Type B pancreatic cell (in vitro differentiated cells): ENCODE measurements around the gene UFC1. TPM values are rescaled to one million over a fixed set of nuclear protein-coding genes. Genes with fewer than 3 reads are reported as not detected.
"Not testable (repeated sequence)": the region's sequence is repeated elsewhere in the genome, so short reads cannot be mapped to it uniquely, and the experiment has no call there.

Source experiments
- DNase-seq: peaks from one replicate; pipeline ENCODE4 v3.0.0; 2021; ENCODE audit warnings: mixed read lengths; ENCODE audit not compliant: unreplicated experiment; ENCODE audit errors: extremely low spot score
- H3K27ac Mint-ChIP-seq: 2 replicates; pipeline ENCODE4 v1.8.0; 2021; ENCODE audit warnings: mild to moderate bottlenecking, mixed read lengths
- H3K27me3 Mint-ChIP-seq: 2 replicates; pipeline ENCODE4 v1.8.0; 2021; ENCODE audit warnings: mixed read lengths
- H3K36me3 Mint-ChIP-seq: 2 replicates; pipeline ENCODE4 v1.8.0; 2021; ENCODE audit warnings: mixed read lengths
- H3K4me1 Mint-ChIP-seq: one replicate; pipeline ENCODE4 v1.8.0; 2021; ENCODE audit warnings: mixed read lengths; ENCODE audit not compliant: unreplicated experiment
- H3K4me3 Mint-ChIP-seq: 2 replicates; pipeline ENCODE4 v1.8.0; 2021; ENCODE audit warnings: mild to moderate bottlenecking, mixed read lengths
- H3K9me3 Mint-ChIP-seq: 2 replicates; pipeline ENCODE4 v1.8.0; 2021; ENCODE audit warnings: mixed read lengths
- CTCF ChIP-seq: fragments of 200-600 bp; sonication (generic); conservative IDR thresholded peaks from 2 replicates; pipeline ENCODE4 v1.5.0; 2021; ENCODE audit warnings: antibody characterized with exemption, mild to moderate bottlenecking
- total RNA-seq: library from RNA; stranded (reverse); gene quantifications from 2 replicates; pipeline ENCODE4 v1.2.1, GENCODE V29; 2021; ENCODE audit warnings: low replicate concordance

The UFC1 gene
- total RNA-seq, 1 donor from 2014 or later, result 90.3 TPM

GRCh38 chr1:161114556-161114955, 39.2 kb upstream of the UFC1 start:
- no peak for TF ChIP-seq CTCF

DNA sequence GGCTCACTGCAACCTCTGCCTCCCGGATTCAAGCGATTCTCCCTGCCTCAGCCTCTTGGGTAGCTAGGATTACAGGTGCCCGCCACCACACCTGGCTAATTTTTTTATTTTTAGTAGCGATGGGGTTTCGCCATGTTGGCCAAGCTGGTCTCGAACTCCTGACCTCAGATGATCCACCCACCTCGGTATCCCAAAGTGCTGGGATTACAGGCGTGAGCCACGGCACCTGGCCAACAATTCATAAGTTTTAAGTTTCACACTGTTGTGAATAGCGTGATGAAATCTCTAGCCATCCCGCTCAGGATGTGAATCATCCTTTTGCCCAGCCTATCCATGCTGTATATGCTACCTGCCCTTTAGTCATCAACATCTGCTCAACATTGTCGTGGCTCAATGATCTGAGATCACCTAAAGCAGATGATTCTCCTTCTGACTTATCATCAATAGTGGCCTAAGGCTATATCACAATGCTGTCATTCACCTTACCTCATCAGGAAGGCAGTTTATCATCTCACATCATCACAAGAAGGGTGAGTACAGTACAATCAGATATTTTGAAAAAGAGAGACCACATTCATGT, 38.6 kb upstream of the UFC1 start:
- Mint-ChIP-seq H3K9me3 (no peaks in the 10 kb centered on the region), H3K36me3 (peaks cover 12% of the 10 kb centered on the region), H3K27ac (peak overlapping the region; percentile 17), H3K27me3 (no peaks in the 10 kb centered on the region), H3K4me1 (peaks cover 39% of the 10 kb centered on the region), H3K4me3 (peak overlapping the region; percentile 65)
- DNase-seq, result no peak
- no peak for TF ChIP-seq CTCF

More at GRCh38 chr1:161114556-161114955, 39.2 kb upstream of the UFC1 start:
- DNase-seq, result no peak
- H3K36me3 Mint-ChIP-seq, result peaks cover 9% of the 10 kb centered on the region
- no peak overlapping the region for H3K4me3 Mint-ChIP-seq
- H3K27ac Mint-ChIP-seq, result no peak overlapping the region
- H3K4me1 Mint-ChIP-seq, result peaks cover 32% of the 10 kb centered on the region
- no peaks in the 10 kb centered on the region for H3K27me3 Mint-ChIP-seq
- no peaks in the 10 kb centered on the region for H3K9me3 Mint-ChIP-seq

DNA sequence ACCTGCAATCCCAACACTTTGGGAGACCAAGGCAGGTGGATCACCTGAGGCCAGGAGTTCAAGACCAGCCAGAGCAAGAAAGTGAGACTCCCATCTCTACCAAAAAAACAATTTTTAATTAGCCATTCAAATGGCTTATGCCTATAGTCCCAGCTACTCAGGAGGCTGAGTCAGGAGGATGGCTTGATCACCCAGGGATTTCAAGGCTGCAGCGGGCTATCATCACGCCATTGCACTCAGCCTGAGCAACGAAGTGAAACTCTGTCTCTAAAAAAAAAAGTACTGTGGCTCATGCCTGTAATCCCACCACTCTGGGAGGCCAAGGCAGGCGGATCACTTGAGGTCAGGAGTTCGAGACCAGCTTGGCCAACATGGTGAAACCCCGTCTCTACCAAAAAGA, 37.8 kb upstream of the UFC1 start:
- not testable (repeated sequence) for H3K27me3 Mint-ChIP-seq, H3K9me3 Mint-ChIP-seq, DNase-seq
- Mint-ChIP-seq H3K4me1 (peaks cover 41% of the 10 kb centered on the region), H3K4me3 (peak overlapping the region; percentile 68), H3K27ac (peak overlapping the region; percentile 17), H3K36me3 (peaks cover 13% of the 10 kb centered on the region)

- Mint-ChIP-seq H3K4me1 (peaks cover 40% of the 10 kb centered on the region), H3K27me3 (no peaks in the 10 kb centered on the region), H3K4me3 (peak within 1 kb of the TSS; percentile 95), H3K36me3 (peaks cover 19% of the 10 kb centered on the region), H3K9me3 (no peaks in the 10 kb centered on the region), H3K27ac (peak within 1 kb of the TSS; percentile 94)
- no peak for TF ChIP-seq CTCF
- peak; percentile 90 for DNase-seq
These were observed 35.8 kb upstream of the UFC1 start, which contains the start of the genes NIT1 and PFDN2 for GRCh38 chr1:161117759-161118581. TSS of gene NIT1 (plus strand) at chr1:161118105. CDS start at chr1:161118177, 72 bp downstream. TSS of gene PFDN2 (minus strand) at chr1:161118037. CDS start at chr1:161118026, 11 bp downstream.

DNA sequence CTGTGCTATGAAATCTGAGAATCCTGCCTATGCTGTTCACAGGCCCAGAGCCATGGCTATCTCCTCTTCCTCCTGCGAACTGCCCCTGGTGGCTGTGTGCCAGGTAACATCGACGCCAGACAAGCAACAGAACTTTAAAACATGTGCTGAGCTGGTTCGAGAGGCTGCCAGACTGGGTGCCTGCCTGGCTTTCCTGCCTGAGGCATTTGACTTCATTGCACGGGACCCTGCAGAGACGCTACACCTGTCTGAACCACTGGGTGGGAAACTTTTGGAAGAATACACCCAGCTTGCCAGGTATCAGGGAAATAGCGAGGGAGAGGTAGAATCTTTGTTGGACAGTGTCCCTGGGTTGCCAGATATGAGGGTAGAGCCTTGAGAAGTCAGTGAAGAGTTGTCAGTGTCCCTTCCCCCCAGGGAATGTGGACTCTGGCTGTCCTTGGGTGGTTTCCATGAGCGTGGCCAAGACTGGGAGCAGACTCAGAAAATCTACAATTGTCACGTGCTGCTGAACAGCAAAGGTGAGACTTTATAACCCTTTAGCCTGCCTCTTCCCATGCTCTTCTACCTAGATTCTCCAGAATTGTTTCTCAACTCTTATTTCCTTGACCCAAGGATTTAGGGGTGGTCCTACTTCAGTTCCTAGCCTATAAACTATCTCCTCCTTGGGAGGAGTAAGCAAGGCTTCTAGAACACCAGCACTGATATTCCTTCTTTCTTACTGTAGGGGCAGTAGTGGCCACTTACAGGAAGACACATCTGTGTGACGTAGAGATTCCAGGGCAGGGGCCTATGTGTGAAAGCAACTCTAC, 34.5 kb upstream of the UFC1 start:
- DNase-seq, result no peak
- H3K36me3 Mint-ChIP-seq, result peaks cover 24% of the 10 kb centered on the region
- H3K27ac Mint-ChIP-seq, result peak overlapping the region; percentile 94
- peak overlapping the region; percentile 95 for H3K4me3 Mint-ChIP-seq
- no peaks in the 10 kb centered on the region for H3K9me3 Mint-ChIP-seq
- peak; percentile 54 for TF ChIP-seq CTCF
- no peaks in the 10 kb centered on the region for H3K27me3 Mint-ChIP-seq
- H3K4me1 Mint-ChIP-seq, result peaks cover 30% of the 10 kb centered on the region
